GM19193 (cell line): ENCODE results near the gene DCTN3.

ENCODE experiments used
- POLR2A ChIP-seq: IDR thresholded peaks from 4 replicates; pipeline ENCODE4 v1.6.1; 2011; ENCODE audit not compliant: insufficient read depth, insufficient read length; ENCODE audit errors: extremely low read depth

Gene DCTN3

GRCh38 chr9:34574571-34574970 is 45.7 kb downstream of the DCTN3 start:
- TF ChIP-seq POLR2A = no peak

GRCh38 chr9:34573599-34574325 is 46.5 kb downstream of the DCTN3 start:
- TF ChIP-seq POLR2A = no peak

- no peak for TF ChIP-seq POLR2A
These were observed 47.7 kb downstream of the DCTN3 start for GRCh38 chr9:34572628-34573027.

GRCh38 chr9:34572092-34572491 is 48.2 kb downstream of the DCTN3 start:
- no peak for TF ChIP-seq POLR2A

GRCh38 chr9:34571481-34571810 is 48.8 kb downstream of the DCTN3 start:
- no peak for TF ChIP-seq POLR2A

GRCh38 chr9:34570809-34571480 is 49.4 kb downstream of the DCTN3 start:
- no peak for TF ChIP-seq POLR2A

GRCh38 chr9:34570376-34570775 is 49.9 kb downstream of the DCTN3 start:
- no peak for TF ChIP-seq POLR2A

- TF ChIP-seq POLR2A = no peak
These were observed 51.5 kb downstream of the DCTN3 start for GRCh38 chr9:34568774-34569173.

GRCh38 chr9:34568133-34568532 is 52.2 kb downstream of the DCTN3 start:
- TF ChIP-seq POLR2A = no peak

GRCh38 chr9:34566972-34567371 is 53.3 kb downstream of the DCTN3 start:
- TF ChIP-seq POLR2A = no peak

GRCh38 chr9:34566322-34566721 is 54.0 kb downstream of the DCTN3 start:
- TF ChIP-seq POLR2A = no peak

- TF ChIP-seq POLR2A = no peak
These were observed 54.4 kb downstream of the DCTN3 start for GRCh38 chr9:34565856-34566255.

- TF ChIP-seq POLR2A = no peak
These were observed 55.7 kb downstream of the DCTN3 start for GRCh38 chr9:34564617-34565016.
